DND-41 (cell line): ENCODE measurements around the gene CCDC32.

Experiments used
- CTCF ChIP-seq: IDR thresholded peaks from 2 replicates; pipeline ENCODE4 v1.5.1; 2012; ENCODE audit warnings: borderline replicate concordance, low read length, moderate library complexity, mild to moderate bottlenecking; ENCODE audit not compliant: poor library complexity, severe bottlenecking; ENCODE audit errors: extremely low read depth
- EZH2 ChIP-seq: IDR thresholded peaks from 3 replicates; pipeline ENCODE4 v1.6.1; 2012; ENCODE audit warnings: borderline replicate concordance, low read depth, mild to moderate bottlenecking, moderate library complexity, low read length, inconsistent platforms; ENCODE audit not compliant: severe bottlenecking

GRCh38 chr15:40534371-40534770 is 30.5 kb downstream of the CCDC32 start:
- no peak for TF ChIP-seq CTCF
- TF ChIP-seq EZH2: no peak
